LNCaP clone FGC (cell line): ENCODE measurements around the gene CGB5.
"Not testable (repeated sequence)": the region's sequence is repeated elsewhere in the genome, so short reads cannot be mapped to it uniquely, and the experiment has no call there.

ENCODE experiments used
- DNase-seq: peaks from one replicate; pipeline ENCODE4 v3.0.0-alpha.2; 2011; ENCODE audit warnings: low read depth
- H3K4me3 ChIP-seq: 2 replicates; pipeline ENCODE4 v1.5.1; 2011; ENCODE audit warnings: mild to moderate bottlenecking, low read depth, low read length, control low read depth
- TF ChIP-seq, protein P1 (sequence below): IDR thresholded peaks from 2 replicates; pipeline ENCODE4 v1.5.1; 2012; ENCODE audit warnings: mild to moderate bottlenecking; ENCODE audit not compliant: control insufficient read depth, insufficient read depth; ENCODE audit errors: extremely low read depth

Gene CGB5

DNA sequence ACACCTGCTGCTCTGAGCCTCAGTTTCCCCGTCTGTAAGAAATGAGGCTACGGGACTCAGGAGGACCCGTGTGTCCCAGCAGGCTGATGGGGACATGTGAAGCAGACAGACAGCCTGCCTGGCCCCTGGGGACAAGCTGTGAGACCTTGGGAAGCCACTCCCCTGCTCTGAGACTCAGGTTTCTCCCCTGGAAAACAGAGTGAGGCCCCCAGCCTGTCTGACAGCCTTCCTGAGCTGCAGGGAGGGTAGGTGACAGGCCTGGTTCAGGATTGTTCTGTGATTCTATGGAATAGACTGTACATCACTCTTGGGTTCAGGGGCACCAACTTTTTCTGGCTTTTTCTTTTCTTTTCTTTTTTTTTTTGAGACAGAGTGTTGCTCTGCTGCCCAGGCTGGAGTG, 23.9 kb downstream of the CGB5 start:
- H3K4me3 ChIP-seq, result no peak overlapping the region
- TF ChIP-seq, protein P1, sequence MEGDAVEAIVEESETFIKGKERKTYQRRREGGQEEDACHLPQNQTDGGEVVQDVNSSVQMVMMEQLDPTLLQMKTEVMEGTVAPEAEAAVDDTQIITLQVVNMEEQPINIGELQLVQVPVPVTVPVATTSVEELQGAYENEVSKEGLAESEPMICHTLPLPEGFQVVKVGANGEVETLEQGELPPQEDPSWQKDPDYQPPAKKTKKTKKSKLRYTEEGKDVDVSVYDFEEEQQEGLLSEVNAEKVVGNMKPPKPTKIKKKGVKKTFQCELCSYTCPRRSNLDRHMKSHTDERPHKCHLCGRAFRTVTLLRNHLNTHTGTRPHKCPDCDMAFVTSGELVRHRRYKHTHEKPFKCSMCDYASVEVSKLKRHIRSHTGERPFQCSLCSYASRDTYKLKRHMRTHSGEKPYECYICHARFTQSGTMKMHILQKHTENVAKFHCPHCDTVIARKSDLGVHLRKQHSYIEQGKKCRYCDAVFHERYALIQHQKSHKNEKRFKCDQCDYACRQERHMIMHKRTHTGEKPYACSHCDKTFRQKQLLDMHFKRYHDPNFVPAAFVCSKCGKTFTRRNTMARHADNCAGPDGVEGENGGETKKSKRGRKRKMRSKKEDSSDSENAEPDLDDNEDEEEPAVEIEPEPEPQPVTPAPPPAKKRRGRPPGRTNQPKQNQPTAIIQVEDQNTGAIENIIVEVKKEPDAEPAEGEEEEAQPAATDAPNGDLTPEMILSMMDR, result no peak
- no peak for DNase-seq

DNA sequence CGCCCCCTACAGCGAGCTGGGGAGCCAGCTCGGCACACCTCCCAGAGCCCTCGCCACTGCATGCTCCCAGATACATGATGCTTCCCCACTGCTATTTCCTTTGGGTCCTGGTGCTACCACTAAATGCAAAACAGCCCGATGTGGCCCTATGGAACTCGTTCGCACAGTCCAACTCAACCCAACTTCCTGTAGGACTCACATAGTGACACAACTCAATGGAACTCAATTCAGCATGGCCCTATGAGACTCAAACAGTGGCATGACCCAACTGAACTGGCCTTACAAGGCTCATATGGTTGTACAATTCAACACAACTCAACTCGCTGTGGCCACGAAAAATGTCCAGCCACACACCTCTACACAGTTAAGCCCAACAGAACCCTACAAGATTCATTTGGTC, 25.4 kb downstream of the CGB5 start:
- TF ChIP-seq, protein P1, result no peak
- H3K4me3 ChIP-seq, result no peak overlapping the region
- DNase-seq, result no peak

DNA sequence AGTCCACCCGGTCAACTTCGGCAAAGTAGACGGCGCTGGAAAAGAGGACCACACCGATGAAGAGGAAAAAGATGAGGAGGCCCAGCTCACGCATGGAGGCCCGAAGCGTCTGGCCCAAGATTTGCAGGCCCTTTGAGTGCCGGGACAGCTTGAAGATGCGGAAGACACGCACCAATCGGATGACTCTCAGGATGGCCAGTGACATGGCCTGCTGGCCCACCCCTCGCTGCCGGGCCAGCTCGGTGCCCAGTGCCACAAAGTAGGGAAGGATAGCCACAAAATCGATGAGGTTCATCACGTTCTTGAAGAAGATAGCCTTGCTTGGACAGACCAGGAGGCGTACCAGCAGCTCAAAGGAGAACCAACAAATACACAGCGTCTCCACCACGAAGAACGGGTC, 26.8 kb downstream of the CGB5 start:
- TF ChIP-seq, protein P1, result no peak
- DNase-seq, result no peak
- H3K4me3 ChIP-seq, result no peak overlapping the region

DNA sequence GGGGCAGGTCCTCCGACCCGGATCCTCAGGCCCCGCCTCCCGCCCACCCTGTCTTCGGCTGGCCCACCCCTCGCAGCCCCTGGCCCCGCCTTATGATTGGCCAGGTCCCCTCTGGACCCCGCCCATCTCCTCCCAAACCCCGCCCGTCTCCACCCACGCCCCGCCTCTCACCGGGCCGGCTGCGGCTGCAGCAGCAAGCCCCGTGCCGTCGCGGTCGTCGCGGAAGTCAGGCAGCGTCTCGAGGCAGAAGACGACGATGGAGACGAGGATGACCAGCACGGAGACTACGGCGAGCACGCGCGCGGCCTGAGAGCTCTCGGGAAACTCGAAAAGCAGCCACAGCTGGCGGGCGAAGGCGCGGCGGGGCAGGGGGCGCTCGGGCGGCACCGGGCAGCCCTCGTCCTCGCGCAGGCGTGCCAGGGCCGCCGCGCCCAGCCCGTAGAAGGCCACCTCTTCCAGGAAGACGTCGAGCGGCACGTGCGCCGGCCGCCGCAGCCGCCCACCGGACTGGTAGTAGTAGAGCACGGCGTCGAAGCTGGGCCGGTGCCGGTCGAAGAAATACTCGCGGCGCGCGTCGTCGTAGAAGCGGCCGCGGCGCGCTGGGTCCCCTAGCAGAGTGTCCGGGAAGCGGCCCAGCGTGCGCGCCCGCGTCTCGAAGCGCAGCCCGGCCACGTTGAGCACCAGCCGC, 28.4 kb downstream of the CGB5 start:
- no peak overlapping the region for H3K4me3 ChIP-seq
- TF ChIP-seq, protein P1, result no peak
- DNase-seq, result no peak

DNA sequence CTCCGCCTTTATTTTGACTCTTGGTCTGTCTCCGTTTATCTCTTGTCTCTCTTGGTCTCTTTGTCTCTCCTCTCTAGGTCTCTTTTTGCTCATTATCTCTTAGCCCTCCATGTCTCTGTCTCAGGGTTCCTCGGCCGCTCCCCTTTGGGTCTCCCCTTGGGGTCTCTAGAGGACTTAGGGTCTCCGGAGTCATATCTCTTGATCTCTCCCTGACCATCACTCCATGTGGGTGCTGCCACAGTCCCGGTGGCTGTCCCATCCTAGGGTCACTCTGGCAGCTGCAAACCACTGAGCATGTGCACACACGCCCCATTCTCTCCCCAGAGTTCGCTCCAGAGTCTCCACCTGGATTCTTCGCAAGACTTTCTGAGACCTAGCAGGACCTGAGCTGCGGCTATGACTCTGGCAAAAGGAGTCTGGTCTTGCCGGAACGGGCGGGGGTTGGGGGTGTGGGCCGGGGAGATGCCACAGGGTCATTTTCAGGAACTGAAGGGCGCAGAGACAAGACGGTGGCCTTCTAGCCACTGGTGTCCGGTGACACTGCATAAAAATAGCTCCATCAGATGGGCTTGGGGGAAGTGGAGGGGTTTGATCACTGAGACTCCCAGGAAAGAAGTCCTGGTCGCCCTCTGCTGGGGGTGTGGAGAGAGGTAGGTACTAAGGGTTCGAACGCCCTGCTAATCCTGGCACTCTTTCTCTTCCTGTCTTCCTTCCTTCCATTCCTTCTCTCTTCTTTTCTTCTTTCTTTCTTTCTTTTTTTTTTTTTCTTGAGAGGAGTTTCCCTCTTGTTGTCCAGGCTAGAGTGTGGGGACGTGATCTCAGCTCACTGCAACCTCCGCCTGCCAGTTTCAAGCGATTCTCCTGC, 30.1 kb downstream of the CGB5 start:
- no peak for DNase-seq
- TF ChIP-seq, protein P1, result peak; percentile 30
- H3K4me3 ChIP-seq, result no peak overlapping the region

DNA sequence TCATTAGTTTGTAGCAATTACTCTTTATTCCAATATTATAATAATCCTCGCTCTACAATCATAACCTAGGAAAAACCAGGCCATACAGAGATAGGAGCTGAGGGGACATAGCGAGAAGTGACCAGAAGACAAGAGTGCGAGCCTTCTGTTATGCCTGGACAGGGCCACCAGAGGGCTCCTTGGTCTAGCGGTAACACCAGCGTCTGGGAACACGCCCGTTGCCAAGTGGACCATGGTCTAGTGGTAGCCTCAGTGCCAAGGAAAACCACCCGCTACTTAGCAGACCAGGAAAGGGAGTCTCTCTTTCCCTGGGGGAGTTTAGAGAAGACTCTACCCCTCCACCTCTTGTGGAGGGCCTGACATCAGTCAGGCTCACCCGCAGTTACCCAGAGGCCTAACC, 31.2 kb downstream of the CGB5 start:
- not testable (repeated sequence) for H3K4me3 ChIP-seq, DNase-seq
- TF ChIP-seq, protein P1, result peak; percentile 42
